Measurements from ENCODE around the gene TEX38.
"Not testable (repeated sequence)": the region's sequence is repeated elsewhere in the genome, so short reads cannot be mapped to it uniquely, and the experiment has no call there.

TEX38 gene

GRCh38 chr1:46687921-46688509 is 16.4 kb downstream of the TEX38 start:
- DNase-seq (ENCODE audit: low read depth in 3 of 3), result no peak

- DNase-seq (ENCODE audit: low read depth in 3 of 3), result no peak
These were observed 17.7 kb downstream of the TEX38 start for GRCh38 chr1:46689356-46689755.

GRCh38 chr1:46689897-46690296 is 18.2 kb downstream of the TEX38 start:
- no peak for DNase-seq (ENCODE audit: low read depth in 3 of 3)

- DNase-seq (ENCODE audit: low read depth in 3 of 3), result no peak
These were observed 19.3 kb downstream of the TEX38 start for GRCh38 chr1:46690931-46691421.

GRCh38 chr1:46691997-46692790 is 20.5 kb downstream of the TEX38 start:
- no peak for DNase-seq (ENCODE audit: low read depth in 3 of 3)

- no peak for DNase-seq (ENCODE audit: low read depth in 3 of 3)
These were observed 21.4 kb downstream of the TEX38 start for GRCh38 chr1:46692811-46693770.

GRCh38 chr1:46694676-46695075 is 23.0 kb downstream of the TEX38 start:
- not testable (repeated sequence) for DNase-seq (ENCODE audit: low read depth in 3 of 3)

- no peak for DNase-seq (ENCODE audit: low read depth in 3 of 3)
These were observed 25.4 kb downstream of the TEX38 start for GRCh38 chr1:46697053-46697452.

- DNase-seq (ENCODE audit: low read depth in 3 of 3), result no peak
These were observed 28.0 kb downstream of the TEX38 start for GRCh38 chr1:46699666-46700065.

GRCh38 chr1:46703927-46704641 is 32.4 kb downstream of the TEX38 start:
- no peak for DNase-seq (ENCODE audit: low read depth in 3 of 3)

GRCh38 chr1:46705408-46705807 is 33.8 kb downstream of the TEX38 start:
- no peak for DNase-seq (ENCODE audit: low read depth in 3 of 3)

GRCh38 chr1:46708121-46708520 is 36.5 kb downstream of the TEX38 start:
- no peak for DNase-seq (ENCODE audit: low read depth in 3 of 3)

- no peak for DNase-seq (ENCODE audit: low read depth in 3 of 3)
These were observed 43.3 kb downstream of the TEX38 start for GRCh38 chr1:46714976-46715375.

- no peak for DNase-seq (ENCODE audit: low read depth in 3 of 3)
These were observed 46.0 kb downstream of the TEX38 start for GRCh38 chr1:46717654-46718053.

GRCh38 chr1:46718340-46718726 is 46.7 kb downstream of the TEX38 start:
- DNase-seq (ENCODE audit: low read depth in 3 of 3), result no peak

- peak; percentile 98 for DNase-seq (ENCODE audit: low read depth in 3 of 3)
These were observed 47.3 kb downstream of the TEX38 start, which contains the start of gene EFCAB14 for GRCh38 chr1:46718727-46719622. TSS of gene EFCAB14 (minus strand) at chr1:46719114. CDS start at chr1:46718087, 1,027 bp downstream.

- DNase-seq (ENCODE audit: low read depth in 3 of 3), result no peak
These were observed 48.0 kb downstream of the TEX38 start for GRCh38 chr1:46719689-46720088.

- not testable (repeated sequence) for DNase-seq (ENCODE audit: low read depth in 3 of 3)
These were observed 48.7 kb downstream of the TEX38 start for GRCh38 chr1:46720319-46720718.

GRCh38 chr1:46721204-46721603 is 49.5 kb downstream of the TEX38 start:
- DNase-seq (ENCODE audit: low read depth in 3 of 3), result no peak

- no peak for DNase-seq (ENCODE audit: low read depth in 3 of 3)
These were observed 50.1 kb downstream of the TEX38 start for GRCh38 chr1:46721686-46722205.

Data from stimulated activated CD4-positive, alpha-beta T cell treated with anti-CD3 and anti-CD28 coated beads, TNF-alpha, amount 100 ng/mL, for 24 hours (primary cell).